GM21529 (cell line): Measurements from ENCODE around the gene DNPEP.
"Not testable (repeated sequence)": the region's sequence is repeated elsewhere in the genome, so short reads cannot be mapped to it uniquely, and the experiment has no call there.

Experiments used
- ATAC-seq: cut with Tn5 transposase; IDR thresholded peaks from one replicate; pipeline ENCODE4 v1.9.1; 2021; ENCODE audit not compliant: unreplicated experiment

Gene DNPEP

DNA sequence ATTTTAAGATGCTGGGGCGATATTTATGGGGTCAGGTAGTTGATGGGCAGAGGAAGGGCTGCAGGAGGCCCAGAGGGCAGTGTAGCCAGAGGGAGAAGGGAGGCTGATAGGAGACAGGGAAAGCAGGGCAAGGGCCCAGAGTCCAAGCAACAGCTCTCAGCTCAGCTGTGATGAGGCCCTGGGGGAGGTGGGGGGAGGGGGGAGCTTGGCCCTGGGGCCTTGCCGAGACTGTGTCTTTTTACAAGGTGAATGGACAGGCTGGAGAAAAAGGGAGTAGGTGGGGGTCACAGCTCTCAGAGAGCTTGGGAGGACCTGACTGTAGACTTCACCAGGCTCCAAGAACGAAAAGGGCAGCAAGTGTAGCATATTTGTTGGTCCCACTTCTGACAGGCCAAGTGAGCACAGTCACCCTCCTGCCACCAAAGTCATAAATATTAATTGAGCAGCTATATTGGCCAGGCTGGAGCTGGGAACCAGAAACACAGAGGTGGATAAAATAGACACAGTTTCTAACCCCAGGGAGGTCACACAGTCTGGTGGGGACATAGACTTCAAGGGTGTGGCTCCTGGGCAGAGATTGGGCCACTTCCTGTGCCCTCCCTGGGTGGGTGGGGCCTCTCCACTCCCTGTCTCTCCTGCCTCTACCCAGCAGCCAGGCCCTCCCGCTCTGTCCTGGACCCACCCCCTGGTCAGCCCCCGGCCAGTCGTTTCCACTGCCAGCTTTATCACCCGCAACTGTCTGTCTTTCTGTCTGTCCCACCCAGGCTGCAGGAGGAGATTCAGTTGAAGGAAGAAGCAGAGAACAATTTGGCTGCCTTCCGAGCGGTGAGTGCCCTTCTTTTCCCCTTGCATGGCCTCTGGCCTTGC is 31.9 kb upstream of the DNPEP start:
- ATAC-seq = no peak

- ATAC-seq = no peak
These were observed 31.3 kb upstream of the DNPEP start for GRCh38 chr2:219419012-219419324.

DNA sequence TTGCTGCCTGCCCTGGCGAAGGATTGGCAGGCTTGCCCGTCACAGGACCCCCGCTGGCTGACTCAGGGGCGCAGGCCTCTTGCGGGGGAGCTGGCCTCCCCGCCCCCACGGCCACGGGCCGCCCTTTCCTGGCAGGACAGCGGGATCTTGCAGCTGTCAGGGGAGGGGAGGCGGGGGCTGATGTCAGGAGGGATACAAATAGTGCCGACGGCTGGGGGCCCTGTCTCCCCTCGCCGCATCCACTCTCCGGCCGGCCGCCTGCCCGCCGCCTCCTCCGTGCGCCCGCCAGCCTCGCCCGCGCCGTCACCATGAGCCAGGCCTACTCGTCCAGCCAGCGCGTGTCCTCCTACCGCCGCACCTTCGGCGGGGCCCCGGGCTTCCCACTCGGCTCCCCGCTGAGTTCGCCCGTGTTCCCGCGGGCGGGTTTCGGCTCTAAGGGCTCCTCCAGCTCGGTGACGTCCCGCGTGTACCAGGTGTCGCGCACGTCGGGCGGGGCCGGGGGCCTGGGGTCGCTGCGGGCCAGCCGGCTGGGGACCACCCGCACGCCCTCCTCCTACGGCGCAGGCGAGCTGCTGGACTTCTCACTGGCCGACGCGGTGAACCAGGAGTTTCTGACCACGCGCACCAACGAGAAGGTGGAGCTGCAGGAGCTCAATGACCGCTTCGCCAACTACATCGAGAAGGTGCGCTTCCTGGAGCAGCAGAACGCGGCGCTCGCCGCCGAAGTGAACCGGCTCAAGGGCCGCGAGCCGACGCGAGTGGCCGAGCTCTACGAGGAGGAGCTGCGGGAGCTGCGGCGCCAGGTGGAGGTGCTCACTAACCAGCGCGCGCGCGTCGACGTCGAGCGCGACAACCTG is 30.7 kb upstream of the DNPEP start, which contains the start of gene DES:
TSS of gene DES (plus strand) at position 223 of the 857 bp plus-strand sequence. CDS start at position 309, 86 bp downstream.
- no peak for ATAC-seq

DNA sequence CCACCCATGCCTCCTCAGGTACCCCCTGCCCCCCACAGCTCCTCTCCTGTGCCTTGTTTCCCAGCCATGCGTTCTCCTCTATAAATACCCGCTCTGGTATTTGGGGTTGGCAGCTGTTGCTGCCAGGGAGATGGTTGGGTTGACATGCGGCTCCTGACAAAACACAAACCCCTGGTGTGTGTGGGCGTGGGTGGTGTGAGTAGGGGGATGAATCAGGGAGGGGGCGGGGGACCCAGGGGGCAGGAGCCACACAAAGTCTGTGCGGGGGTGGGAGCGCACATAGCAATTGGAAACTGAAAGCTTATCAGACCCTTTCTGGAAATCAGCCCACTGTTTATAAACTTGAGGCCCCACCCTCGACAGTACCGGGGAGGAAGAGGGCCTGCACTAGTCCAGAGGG is 29.7 kb upstream of the DNPEP start:
- no peak for ATAC-seq

GRCh38 chr2:219416938-219417337 is 29.2 kb upstream of the DNPEP start:
- ATAC-seq = no peak

DNA sequence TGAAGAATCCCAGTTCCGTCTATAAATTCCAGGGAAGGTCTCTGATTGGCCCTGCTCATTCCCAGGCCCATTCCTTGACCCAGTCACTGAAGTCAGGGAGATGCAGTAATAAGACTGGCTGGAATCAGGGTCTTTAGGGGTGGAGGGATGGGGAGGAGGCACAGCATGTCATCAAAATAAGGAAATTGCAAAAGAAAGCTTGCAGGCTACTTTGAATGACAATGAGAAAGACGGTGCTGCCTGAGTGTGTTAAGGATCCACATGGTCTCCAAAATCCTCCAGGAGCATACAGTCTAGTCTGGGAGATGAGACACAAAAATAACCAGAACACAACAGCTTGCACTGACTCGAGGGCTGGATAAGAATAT is 28.5 kb upstream of the DNPEP start:
- no peak for ATAC-seq

DNA sequence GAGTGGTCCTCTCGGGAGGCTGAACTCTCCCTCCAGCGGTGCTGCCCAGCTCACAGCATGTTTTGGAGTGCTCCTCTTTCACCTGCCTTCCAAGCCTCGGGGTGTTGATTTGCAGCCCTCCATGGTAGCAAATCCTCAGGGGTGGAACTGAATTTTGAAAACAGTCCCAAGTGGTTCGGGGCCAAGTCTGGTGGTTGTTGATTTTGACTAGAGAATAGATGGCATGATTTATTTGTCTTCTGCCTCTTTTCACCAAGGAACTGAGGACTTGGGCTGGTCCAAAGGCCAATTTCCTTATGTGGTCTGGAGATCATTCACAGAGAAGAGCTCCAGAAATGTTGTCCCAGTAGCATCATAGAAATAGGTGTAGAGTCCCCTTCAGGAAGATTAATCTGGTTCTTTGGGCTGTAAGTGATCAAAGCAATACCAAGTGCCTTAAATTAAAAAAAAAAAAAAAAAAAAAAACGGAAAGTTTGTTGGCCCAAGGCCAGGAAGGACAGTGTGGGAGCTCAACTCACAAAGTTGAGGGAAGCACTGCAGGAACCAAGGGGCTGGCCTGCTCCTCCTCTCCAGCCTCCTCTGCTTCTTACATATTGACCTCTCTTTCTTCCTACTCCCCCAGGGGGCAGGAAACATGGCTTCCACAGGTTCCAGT is 28.0 kb upstream of the DNPEP start:
- ATAC-seq = no peak

GRCh38 chr2:219414857-219415256 is 27.1 kb upstream of the DNPEP start:
- no peak for ATAC-seq

DNA sequence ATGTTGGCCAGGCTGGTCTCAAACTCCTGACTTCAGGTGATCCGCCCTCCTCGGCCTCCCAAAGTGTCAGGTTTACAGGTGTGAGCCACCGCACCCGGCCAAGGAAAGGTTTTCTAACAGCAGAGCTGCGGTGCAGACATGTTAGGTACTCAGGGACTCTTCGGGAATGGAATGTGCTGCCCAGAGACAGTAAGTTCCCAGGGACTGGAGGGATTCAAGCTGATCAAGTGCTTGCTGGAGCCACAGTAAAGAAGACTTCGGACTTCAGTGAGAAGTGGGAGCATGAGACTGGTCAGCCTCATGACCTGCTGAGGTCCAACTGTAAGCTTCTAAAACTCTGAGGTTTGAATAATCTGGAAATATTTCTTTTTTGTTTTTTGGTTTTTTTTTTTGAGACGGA is 22.7 kb upstream of the DNPEP start:
- no peak for ATAC-seq

DNA sequence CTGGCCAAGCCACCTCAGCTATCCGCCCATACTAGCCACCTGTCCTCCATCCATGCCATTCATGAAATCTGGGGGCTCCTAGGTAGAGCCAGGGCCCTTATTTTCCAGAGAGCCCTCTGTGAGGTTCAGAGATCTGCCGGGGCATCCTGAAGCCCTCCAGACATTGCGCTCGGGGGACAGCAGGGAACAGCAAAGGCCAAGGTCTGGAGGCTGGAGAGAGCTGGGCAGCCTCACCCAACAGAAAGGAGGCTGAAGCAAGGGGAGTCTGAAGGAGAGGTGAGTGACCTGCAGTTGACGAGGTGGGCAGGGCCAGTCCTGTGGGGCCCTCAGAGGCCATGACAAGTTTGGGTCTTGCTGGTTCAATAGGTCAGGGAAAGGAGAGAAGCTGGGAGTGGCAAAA is 21.9 kb upstream of the DNPEP start:
- ATAC-seq = no peak

GRCh38 chr2:219408631-219409030 is 20.9 kb upstream of the DNPEP start:
- no peak for ATAC-seq

- no peak for ATAC-seq
These were observed 20.5 kb upstream of the DNPEP start for GRCh38 chr2:219408204-219408603.

DNA sequence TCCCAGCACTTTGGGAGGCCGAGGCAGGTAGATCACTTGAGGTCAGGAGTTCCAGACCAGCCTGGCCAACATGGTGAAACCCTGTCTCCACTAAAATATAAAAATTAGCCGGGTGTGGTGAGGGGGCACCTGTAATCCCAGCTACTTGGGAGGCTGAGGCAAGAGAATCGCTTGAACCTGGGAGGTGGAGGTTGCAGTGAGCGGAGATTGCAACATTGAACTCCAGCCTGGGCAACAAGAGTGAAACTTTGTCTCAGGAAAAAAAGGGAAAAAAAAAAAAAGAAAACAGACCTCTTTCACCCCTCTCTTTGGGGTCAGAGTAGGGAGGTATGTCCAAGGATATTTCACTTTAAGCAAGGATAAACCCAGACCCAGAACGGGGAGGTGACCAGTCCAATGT is 19.6 kb upstream of the DNPEP start:
- ATAC-seq = not testable (repeated sequence)

GRCh38 chr2:219406861-219407230 is 19.1 kb upstream of the DNPEP start:
- no peak for ATAC-seq

DNA sequence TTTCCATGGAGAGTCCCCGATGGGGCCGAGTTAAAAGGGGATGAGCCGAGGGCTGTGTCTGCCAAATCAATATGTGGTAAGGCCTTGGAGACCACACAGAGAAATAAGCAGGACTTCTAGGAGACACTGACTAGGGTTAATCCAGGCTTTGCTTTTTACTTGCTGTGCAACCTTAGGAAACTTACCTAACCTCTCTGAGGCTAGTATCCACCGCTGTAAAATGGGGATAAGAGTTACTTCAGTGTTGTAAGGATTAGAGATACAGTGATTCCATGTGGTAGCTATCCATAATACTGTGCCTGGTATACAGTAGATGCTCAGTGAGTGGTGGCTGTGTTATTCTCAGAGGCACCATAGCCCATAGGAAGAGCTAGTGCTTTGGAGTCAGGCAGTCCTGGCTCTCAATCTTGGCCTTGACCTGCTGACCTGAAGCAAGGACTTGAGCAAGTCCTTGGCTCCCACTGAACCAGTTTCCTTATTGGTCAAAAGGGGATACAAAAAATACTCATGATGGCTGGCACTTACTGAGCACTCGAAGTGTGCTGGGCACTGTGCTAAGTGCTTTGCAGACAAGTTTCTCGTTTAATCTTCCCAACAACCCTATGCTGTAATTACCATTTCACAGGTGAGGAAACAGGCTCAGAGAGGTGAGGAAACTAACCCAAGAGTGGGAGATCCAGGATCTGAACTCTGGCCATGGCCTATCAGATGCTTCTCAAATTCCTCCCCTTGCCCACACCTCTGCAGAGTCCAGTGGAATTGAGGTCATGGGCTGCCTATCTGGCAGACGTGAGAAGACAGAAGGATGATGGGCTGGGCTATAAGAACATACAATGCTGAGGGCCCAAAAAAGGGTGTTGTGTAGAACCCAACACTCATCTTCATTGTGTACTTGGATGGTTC is 18.5 kb upstream of the DNPEP start:
- no peak for ATAC-seq

- ATAC-seq = no peak
These were observed 17.7 kb upstream of the DNPEP start for GRCh38 chr2:219405451-219405850.

- no peak for ATAC-seq
These were observed 17.2 kb upstream of the DNPEP start for GRCh38 chr2:219404954-219405353.

DNA sequence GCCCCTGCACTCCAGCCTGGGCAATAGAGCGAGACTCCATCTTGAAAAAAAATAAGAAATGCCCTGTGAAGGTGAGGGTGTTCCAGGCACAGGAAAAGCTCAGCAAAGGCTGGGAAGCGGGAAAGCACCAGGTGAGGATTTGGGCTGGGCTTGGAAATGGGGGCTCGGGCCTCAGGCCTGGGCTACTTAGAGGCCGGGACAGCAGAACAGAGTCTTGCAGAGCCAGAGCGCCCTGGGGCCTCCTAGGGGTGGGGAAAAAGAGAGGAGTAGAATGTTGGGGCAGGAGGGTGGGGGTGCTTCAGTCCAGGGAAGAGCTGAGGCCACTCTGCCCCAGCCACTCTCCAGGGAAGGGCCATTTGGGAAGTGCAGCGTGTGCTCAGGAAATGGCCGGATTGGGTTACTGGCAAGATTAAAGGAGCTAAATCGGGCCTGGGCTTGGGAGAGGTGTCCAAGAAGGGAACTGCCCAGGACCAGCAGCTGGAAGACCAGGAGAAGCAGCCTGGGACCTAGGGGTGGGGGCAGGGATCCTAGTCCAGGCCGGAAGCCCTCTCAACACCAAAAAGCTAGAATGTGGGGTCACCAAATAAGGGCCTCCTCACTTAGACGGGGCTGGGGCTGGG is 16.7 kb upstream of the DNPEP start:
- no peak for ATAC-seq

GRCh38 chr2:219403861-219404260 is 16.1 kb upstream of the DNPEP start:
- no peak for ATAC-seq
